ENCODE data around the gene SOD3. TPM values are rescaled to one million over a fixed set of nuclear protein-coding genes. Genes with fewer than 3 reads are reported as not detected.
A peak's percentile ranks its signal among the peaks of the same experiment; 100 is the strongest.

The SOD3 gene, protein sequence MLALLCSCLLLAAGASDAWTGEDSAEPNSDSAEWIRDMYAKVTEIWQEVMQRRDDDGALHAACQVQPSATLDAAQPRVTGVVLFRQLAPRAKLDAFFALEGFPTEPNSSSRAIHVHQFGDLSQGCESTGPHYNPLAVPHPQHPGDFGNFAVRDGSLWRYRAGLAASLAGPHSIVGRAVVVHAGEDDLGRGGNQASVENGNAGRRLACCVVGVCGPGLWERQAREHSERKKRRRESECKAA
- 10 to 100 TPM; 48.3 to 73.6 (median 62.7) TPM for total RNA-seq

DNA sequence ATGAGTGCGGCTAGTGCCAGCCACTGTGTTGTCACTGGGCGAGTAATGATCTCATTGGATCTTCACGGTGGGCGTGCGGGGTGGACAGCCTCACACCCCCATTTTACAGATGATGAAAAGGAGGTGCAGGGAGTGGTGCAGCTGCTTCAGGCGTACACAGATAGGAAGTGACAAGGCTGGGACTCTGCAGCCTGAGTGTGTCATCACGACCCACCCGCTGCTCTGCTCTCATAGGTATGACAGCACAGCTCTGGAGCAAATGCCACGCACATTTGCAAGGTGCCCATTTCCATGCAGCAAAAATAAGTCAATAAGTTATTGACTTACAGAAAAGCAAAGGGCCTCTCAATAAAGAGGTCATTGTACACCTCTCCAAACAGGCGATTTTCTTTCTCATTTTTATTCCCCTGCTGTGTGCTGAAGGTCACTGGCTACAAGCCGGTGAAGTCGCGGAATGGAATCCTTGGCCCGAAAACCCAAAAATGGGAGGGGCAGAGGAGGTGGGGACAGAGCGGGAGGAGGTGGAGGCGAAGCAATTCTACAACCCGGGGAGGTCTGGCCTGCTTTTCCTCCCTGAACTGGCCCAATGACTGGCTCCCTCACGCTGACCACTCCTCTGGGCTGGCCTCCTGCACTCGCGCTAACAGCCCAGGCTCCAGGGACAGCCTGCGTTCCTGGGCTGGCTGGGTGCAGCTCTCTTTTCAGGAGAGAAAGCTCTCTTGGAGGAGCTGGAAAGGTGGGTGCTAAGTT lies at the start of gene SOD3:
SOD3 (plus strand) TSS at position 658 of the 750 bp plus-strand sequence. CDS start 3,949 bp downstream, outside the sequence.
- TF ChIP-seq, protein P1, sequence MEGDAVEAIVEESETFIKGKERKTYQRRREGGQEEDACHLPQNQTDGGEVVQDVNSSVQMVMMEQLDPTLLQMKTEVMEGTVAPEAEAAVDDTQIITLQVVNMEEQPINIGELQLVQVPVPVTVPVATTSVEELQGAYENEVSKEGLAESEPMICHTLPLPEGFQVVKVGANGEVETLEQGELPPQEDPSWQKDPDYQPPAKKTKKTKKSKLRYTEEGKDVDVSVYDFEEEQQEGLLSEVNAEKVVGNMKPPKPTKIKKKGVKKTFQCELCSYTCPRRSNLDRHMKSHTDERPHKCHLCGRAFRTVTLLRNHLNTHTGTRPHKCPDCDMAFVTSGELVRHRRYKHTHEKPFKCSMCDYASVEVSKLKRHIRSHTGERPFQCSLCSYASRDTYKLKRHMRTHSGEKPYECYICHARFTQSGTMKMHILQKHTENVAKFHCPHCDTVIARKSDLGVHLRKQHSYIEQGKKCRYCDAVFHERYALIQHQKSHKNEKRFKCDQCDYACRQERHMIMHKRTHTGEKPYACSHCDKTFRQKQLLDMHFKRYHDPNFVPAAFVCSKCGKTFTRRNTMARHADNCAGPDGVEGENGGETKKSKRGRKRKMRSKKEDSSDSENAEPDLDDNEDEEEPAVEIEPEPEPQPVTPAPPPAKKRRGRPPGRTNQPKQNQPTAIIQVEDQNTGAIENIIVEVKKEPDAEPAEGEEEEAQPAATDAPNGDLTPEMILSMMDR (IDR thresholded peaks at IDR 0.05), result no peak
- no peak for TF ChIP-seq POLR2A (IDR thresholded peaks at IDR 0.05)
- WGBS, 2 donors, result 37 to 41% methylated on average over 21 of the region's 21 CpGs
- intact Hi-C loops (cut with DNase I; ENCODE audit: low total_unique reads), result no loop called here
- no peak within 1 kb of the TSS for H3K4me3 ChIP-seq (ENCODE audit: low read depth, poor library complexity, severe bottlenecking)
- peak; percentile 72 to 95 for DNase-seq (ENCODE audit: low spot score in 2 of 2)

DNA sequence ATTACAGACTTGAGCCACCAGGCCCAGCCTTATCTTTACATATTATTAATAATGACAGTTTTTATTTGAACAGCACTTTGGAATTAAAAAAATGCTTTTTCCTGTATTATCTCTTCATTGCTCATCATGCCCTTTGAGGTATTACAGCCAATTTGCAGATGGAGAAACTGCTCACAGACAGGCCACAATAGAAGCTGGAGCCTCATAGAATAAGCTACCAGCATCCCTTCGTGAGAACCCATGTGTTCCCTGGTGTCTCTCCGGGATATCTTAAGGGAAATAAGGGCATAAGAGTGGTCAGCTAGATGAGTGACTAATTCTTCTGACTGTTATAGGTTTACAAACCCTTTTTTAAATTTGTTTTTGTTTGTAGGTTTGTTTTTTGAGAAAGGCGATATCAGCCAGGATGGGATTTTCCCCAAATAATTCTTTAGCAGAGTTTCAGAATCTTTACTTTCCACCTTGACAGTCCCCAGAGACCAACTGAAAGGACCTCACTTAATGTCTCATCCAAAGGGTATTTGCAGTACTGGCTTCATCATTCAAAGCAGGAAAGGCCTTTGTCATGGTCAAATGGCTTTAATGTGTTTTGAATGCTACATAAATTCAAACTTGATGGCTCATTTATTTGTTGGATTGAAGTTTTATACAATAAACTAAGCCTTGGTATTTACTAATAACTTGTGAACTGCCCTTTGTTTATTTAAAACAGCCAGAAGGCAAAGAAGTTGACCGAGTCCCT lies 48.0 kb upstream of the SOD3 start:
- intact Hi-C loops (cut with DNase I; ENCODE audit: low total_unique reads), result no loop called here
- 92 to 93% methylated on average over 4 of the region's 4 CpGs for WGBS, 2 donors
- TF ChIP-seq POLR2A (IDR thresholded peaks at IDR 0.05), result no peak
- TF ChIP-seq, protein P1 (IDR thresholded peaks at IDR 0.05), result no peak
- no peak overlapping the region for H3K4me3 ChIP-seq (ENCODE audit: low read depth, poor library complexity, severe bottlenecking)
- DNase-seq (ENCODE audit: low spot score in 2 of 2), result no peak

DNA sequence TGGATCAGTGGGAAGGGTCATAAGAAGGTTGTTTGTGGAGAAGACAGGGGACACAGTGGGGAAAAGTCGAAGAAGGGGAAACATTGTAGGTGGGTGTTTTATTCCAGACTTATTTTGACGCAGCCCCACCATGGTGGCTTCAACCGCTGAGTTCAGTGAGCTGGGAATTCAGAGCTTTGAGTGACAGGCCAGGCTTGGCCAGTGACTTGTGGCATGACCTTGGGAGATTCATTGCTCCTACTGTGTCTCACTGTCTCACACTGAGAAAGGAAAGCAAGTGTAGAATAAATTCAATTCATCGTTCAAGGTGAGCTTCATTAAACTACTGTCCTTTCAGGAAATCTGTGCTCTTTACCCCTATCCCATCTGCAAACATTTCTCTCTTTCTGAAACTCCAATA lies 47.4 kb upstream of the SOD3 start:
- no peak overlapping the region for H3K4me3 ChIP-seq (ENCODE audit: low read depth, poor library complexity, severe bottlenecking)
- no peak for DNase-seq (ENCODE audit: low spot score in 2 of 2)
- intact Hi-C loops (cut with DNase I; ENCODE audit: low total_unique reads), result no loop called here
- WGBS, 2 donors, result 94 to 95% methylated on average over 4 of the region's 4 CpGs
- no peak for TF ChIP-seq POLR2A (IDR thresholded peaks at IDR 0.05)
- TF ChIP-seq, protein P1 (IDR thresholded peaks at IDR 0.05), result no peak

DNA sequence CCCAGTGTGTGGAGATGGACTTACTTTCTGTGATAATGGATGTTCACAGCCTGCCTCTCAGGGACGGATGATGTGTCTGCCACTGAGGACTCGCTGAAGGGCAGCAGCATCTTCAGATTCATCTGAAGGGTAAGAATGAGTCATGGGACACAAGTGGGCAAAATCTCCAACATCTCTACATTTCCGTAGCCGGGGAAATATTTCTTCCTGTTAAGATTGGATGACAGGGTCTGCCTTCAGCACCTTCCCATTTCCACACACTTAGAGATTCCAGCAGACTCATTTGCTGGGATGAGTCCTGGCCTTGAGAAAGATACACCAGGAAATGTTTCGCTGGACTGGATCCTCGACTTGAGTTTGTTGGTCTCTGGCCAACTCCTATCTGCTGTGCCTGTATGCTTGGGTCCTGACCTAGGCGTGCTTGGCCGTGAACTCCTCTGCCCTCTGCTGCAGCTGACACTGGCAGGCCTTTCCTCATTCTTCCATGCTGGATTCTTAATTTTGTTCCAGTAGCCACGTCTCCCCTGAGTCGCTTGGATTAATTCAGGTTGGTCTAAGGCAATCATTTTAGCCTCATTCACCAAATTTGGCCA lies 46.5 kb upstream of the SOD3 start:
- 71 to 77% methylated on average over 10 of the region's 10 CpGs for WGBS, 2 donors
- DNase-seq (ENCODE audit: low spot score in 2 of 2), result no peak
- no peak for TF ChIP-seq POLR2A (IDR thresholded peaks at IDR 0.05)
- TF ChIP-seq, protein P1 (IDR thresholded peaks at IDR 0.05), result no peak
- intact Hi-C loops (cut with DNase I; ENCODE audit: low total_unique reads), result no loop called here
- H3K4me3 ChIP-seq (ENCODE audit: low read depth, poor library complexity, severe bottlenecking), result no peak overlapping the region

DNA sequence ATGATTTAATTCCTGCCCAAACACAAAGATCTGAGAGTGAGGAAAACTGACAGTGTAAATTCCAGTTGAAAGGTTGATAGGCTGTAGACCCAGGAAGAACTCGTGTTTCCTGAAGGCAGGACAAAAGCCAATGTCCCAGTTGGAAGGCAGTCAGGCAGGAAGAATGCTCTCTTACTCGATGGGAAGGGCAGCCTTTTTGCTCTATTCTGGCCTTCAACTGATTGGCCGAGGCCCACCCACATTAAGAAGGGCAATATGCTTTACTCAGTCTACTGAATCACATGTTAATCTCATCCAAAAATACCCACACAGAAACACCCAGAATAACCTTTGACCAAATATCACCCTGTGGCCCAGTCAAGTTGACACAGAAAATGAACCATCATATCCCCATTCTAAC lies 45.3 kb upstream of the SOD3 start:
- WGBS, 2 donors, result 64 to 69% methylated on average over 3 of the region's 3 CpGs
- intact Hi-C loops (cut with DNase I; ENCODE audit: low total_unique reads), result no loop called here

More for the DNA sequence above, 45.3 kb upstream of the SOD3 start:
- DNase-seq (ENCODE audit: low spot score in 2 of 2), result no peak
- no peak for TF ChIP-seq POLR2A (IDR thresholded peaks at IDR 0.05)
- TF ChIP-seq, protein P1 (IDR thresholded peaks at IDR 0.05), result no peak
- H3K4me3 ChIP-seq (ENCODE audit: low read depth, poor library complexity, severe bottlenecking), result no peak overlapping the region

Data from lower leg skin (tissue), 4 donors.